Measurements from ENCODE around the gene GAL3ST3. TPM values are rescaled to one million over a fixed set of nuclear protein-coding genes. Genes with fewer than 3 reads are reported as not detected.

Gene GAL3ST3
- polyA plus RNA-seq, 4 donors = 3.5 to 7.1 (median 4.3) TPM

Other genes with a start within 250 kb of the GAL3ST3 start
- gene SNX32, start 215.2 kb downstream of the GAL3ST3 start, polyA plus RNA-seq (ENCODE audit: insufficient read length in 4 of 4) = 1 to 10 TPM; 2.0 to 4.1 (median 2.9) TPM
- gene CFL1, start 191.0 kb downstream of the GAL3ST3 start, polyA plus RNA-seq (ENCODE audit: insufficient read length in 4 of 4) = 100 to 1,000 TPM; 672 to 810 (median 730) TPM
- gene MUS81, start 188.7 kb downstream of the GAL3ST3 start, polyA plus RNA-seq (ENCODE audit: insufficient read length in 4 of 4) = 10 to 100 TPM; 40.5 to 64.2 (median 48.2) TPM
- 100 to 1,000 TPM; 102 to 212 (median 121) TPM for gene EFEMP2, start 176.4 kb downstream of the GAL3ST3 start, polyA plus RNA-seq (ENCODE audit: insufficient read length in 4 of 4)
- 1 to 10 TPM in 2 of 4 donors, under 1 TPM in 2; 0.92 to 1.4 (median 1.1) TPM for gene CTSW, start 169.3 kb downstream of the GAL3ST3 start, polyA plus RNA-seq (ENCODE audit: insufficient read length in 4 of 4)
- gene FIBP, start 160.7 kb downstream of the GAL3ST3 start, polyA plus RNA-seq (ENCODE audit: insufficient read length in 4 of 4) = 10 to 100 TPM; 65.4 to 95.5 (median 90.1) TPM
- gene CCDC85B, start 158.5 kb downstream of the GAL3ST3 start, polyA plus RNA-seq (ENCODE audit: insufficient read length in 4 of 4) = 10 to 100 TPM in 2 of 4 donors, 1 to 10 TPM in 2; 4.8 to 15.0 (median 9.7) TPM
- under 1 TPM in 2 of 4 donors, not detected in 2; 0.23 to 0.30 TPM for gene FOSL1, start 148.8 kb downstream of the GAL3ST3 start, polyA plus RNA-seq (ENCODE audit: insufficient read length in 4 of 4)
- gene C11orf68, start 130.1 kb downstream of the GAL3ST3 start, polyA plus RNA-seq (ENCODE audit: insufficient read length in 4 of 4) = 10 to 100 TPM; 36.8 to 50.2 (median 38.8) TPM
- 100 to 1,000 TPM in 1 of 4 donors, 10 to 100 TPM in 3; 73.8 to 106 (median 81.9) TPM for gene DRAP1, start 129.7 kb downstream of the GAL3ST3 start, polyA plus RNA-seq (ENCODE audit: insufficient read length in 4 of 4)
- gene TSGA10IP, start 103.7 kb downstream of the GAL3ST3 start, polyA plus RNA-seq (ENCODE audit: insufficient read length in 4 of 4) = not detected
- gene SART1, start 87.4 kb downstream of the GAL3ST3 start, polyA plus RNA-seq (ENCODE audit: insufficient read length in 4 of 4) = 10 to 100 TPM; 41.9 to 57.8 (median 47.7) TPM
- 10 to 100 TPM; 18.6 to 31.6 (median 27.8) TPM for gene EIF1AD, start 47.0 kb downstream of the GAL3ST3 start, polyA plus RNA-seq (ENCODE audit: insufficient read length in 4 of 4)
- gene BANF1, start 46.7 kb downstream of the GAL3ST3 start, polyA plus RNA-seq (ENCODE audit: insufficient read length in 4 of 4) = 100 to 1,000 TPM; 256 to 283 (median 266) TPM
- not detected for gene CST6, start 37.2 kb downstream of the GAL3ST3 start, polyA plus RNA-seq (ENCODE audit: insufficient read length in 4 of 4)
- not detected for gene CATSPER1, start 22.7 kb downstream of the GAL3ST3 start, polyA plus RNA-seq (ENCODE audit: insufficient read length in 4 of 4)
- gene SF3B2, start 3.2 kb upstream of the GAL3ST3 start, polyA plus RNA-seq (ENCODE audit: insufficient read length in 4 of 4) = 100 to 1,000 TPM; 185 to 261 (median 236) TPM
- gene PACS1, start 21.1 kb upstream of the GAL3ST3 start, polyA plus RNA-seq (ENCODE audit: insufficient read length in 4 of 4) = 10 to 100 TPM; 43.6 to 60.4 (median 49.3) TPM
- gene KLC2, start 208.5 kb upstream of the GAL3ST3 start, polyA plus RNA-seq (ENCODE audit: insufficient read length in 4 of 4) = 10 to 100 TPM; 16.3 to 29.2 (median 18.9) TPM
- gene RAB1B, start 219.5 kb upstream of the GAL3ST3 start, polyA plus RNA-seq (ENCODE audit: insufficient read length in 4 of 4) = 100 to 1,000 TPM; 103 to 140 (median 121) TPM
- gene CNIH2, start 229.0 kb upstream of the GAL3ST3 start, polyA plus RNA-seq (ENCODE audit: insufficient read length in 4 of 4) = 1 to 10 TPM; 3.6 to 6.1 (median 4.3) TPM
- gene YIF1A, start 240.0 kb upstream of the GAL3ST3 start, polyA plus RNA-seq (ENCODE audit: insufficient read length in 4 of 4) = 10 to 100 TPM; 43.0 to 57.7 (median 51.7) TPM
- not detected for gene TMEM151A, start 242.7 kb upstream of the GAL3ST3 start, polyA plus RNA-seq (ENCODE audit: insufficient read length in 4 of 4)

Measured in left renal pelvis (tissue), 4 donors.